HepG2 (cell line): ENCODE measurements around the gene MBL2.

Source experiments
- CREM ChIP-seq, 2 experiments: sonication (generic) in 1 of 2; formaldehyde crosslinking in 1 of 2; IDR thresholded peaks; 2 replicates each; pipeline versions ENCODE4 v1.4.0 to v1.6.1; 2016 to 2020; ENCODE audit warnings: antibody characterized with exemption in 1 of 2, mild to moderate bottlenecking in 1 of 2, missing genetic modification reagents in 1 of 2
- ETV5 ChIP-seq: IDR thresholded peaks from 2 replicates; pipeline ENCODE4 v1.6.1; 2018; ENCODE audit warnings: missing biosample characterization, missing genetic modification reagents, inconsistent platforms, borderline replicate concordance
- RAD21 ChIP-seq: fragments of 450-650 bp; formaldehyde crosslinking; IDR thresholded peaks from 2 replicates; pipeline ENCODE4 v1.5.0; 2020; ENCODE audit warnings: mild to moderate bottlenecking
- RBAK ChIP-seq: sonication (generic); formaldehyde crosslinking; IDR thresholded peaks from 2 replicates; pipeline ENCODE4 v1.5.1; 2020; ENCODE audit warnings: mild to moderate bottlenecking, missing genetic modification reagents
- SCMH1 ChIP-seq: sonication (generic); formaldehyde crosslinking; IDR thresholded peaks from 2 replicates; pipeline ENCODE4 v1.9.0; 2021; ENCODE audit warnings: missing genetic modification reagents, mild to moderate bottlenecking, borderline replicate concordance
- TAF1 ChIP-seq: sonication (generic); formaldehyde crosslinking; IDR thresholded peaks from 2 replicates; pipeline ENCODE4 v1.4.0; 2020; ENCODE audit warnings: missing genetic modification reagents
- YY1 ChIP-seq: IDR thresholded peaks from 2 replicates; pipeline ENCODE4 v1.6.1; 2011; ENCODE audit warnings: low read length, low read depth, moderate library complexity, mild to moderate bottlenecking; ENCODE audit not compliant: insufficient read depth, insufficient replicate concordance
- ZC3H4 ChIP-seq: sonication (generic); formaldehyde crosslinking; IDR thresholded peaks from 2 replicates; pipeline ENCODE4 v1.4.0; 2020; ENCODE audit warnings: missing genetic modification reagents, borderline replicate concordance
- ZNF101 ChIP-seq: sonication (generic); formaldehyde crosslinking; IDR thresholded peaks from 2 replicates; pipeline ENCODE4 v1.4.0; 2020; ENCODE audit warnings: mild to moderate bottlenecking, low read depth, missing genetic modification reagents, borderline replicate concordance
- ZNF24 ChIP-seq: fragments of 450-650 bp; IDR thresholded peaks from 2 replicates; pipeline ENCODE4 v1.6.1; 2017; ENCODE audit warnings: antibody characterized with exemption, mild to moderate bottlenecking
- ZNF3 ChIP-seq: IDR thresholded peaks from 2 replicates; pipeline ENCODE4 v1.7.0; 2017; ENCODE audit warnings: inconsistent platforms
- TF ChIP-seq, protein P1 (sequence below): sonication (generic); formaldehyde crosslinking; IDR thresholded peaks from 2 replicates; pipeline ENCODE4 v1.5.0; 2020; ENCODE audit warnings: mild to moderate bottlenecking, missing genetic modification reagents, moderate library complexity
- TF ChIP-seq, protein P2 (sequence below): sonication (generic); formaldehyde crosslinking; IDR thresholded peaks from 2 replicates; pipeline ENCODE4 v1.5.0; 2020; ENCODE audit warnings: missing genetic modification reagents, mild to moderate bottlenecking, borderline replicate concordance
- TF ChIP-seq, protein P3 (sequence below): IDR thresholded peaks from 2 replicates; pipeline ENCODE4 v1.6.1; 2016; ENCODE audit warnings: mild to moderate bottlenecking

DNA sequence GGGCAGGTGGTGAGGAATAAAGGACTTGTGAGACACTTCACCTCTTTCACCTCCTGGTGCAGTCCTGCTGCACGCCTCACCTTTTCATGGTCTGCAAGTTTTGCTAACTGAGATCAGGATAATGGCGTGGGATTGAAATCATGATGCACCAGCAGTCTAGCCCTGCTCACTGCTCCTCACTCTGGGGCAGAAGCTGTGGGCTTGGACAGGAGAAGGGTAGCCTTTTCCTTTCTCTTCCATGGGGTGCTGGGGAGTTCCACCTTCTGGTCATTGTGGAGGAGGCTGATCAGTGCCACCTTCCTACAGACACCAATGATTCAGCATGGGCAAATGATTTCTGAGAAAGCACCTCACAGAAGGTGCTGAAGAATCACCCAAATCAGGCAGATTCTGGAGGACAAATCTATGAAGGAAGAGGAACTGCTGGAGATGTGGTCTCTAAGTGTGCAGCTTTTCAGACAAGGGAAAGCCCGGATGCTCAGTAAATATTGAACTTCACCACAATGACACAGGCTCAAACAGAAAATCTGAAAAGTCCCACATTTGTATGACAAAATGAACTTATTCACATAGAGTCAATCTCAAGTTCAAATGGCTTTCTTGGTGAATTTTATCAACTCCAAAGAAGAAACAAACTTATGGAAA is 19.7 kb downstream of the MBL2 start:
- TF ChIP-seq ZC3H4 (CRISPR knock-in tag) (no peak), ZNF101 (CRISPR knock-in tag) (no peak), SCMH1 (CRISPR knock-in tag) (no peak), TAF1 (CRISPR knock-in tag) (no peak), ETV5 (CRISPR knock-in tag) (no peak), RAD21 (CRISPR knock-in tag) (no peak), RBAK (CRISPR knock-in tag) (no peak), ZNF3 (no peak), ZNF24 (no peak), CREM (IDR thresholded peaks at IDR 0.05) (no peak), CREM (CRISPR knock-in tag; IDR thresholded peaks at IDR 0.05) (no peak), YY1 (no peak)
- TF ChIP-seq, protein P1, sequence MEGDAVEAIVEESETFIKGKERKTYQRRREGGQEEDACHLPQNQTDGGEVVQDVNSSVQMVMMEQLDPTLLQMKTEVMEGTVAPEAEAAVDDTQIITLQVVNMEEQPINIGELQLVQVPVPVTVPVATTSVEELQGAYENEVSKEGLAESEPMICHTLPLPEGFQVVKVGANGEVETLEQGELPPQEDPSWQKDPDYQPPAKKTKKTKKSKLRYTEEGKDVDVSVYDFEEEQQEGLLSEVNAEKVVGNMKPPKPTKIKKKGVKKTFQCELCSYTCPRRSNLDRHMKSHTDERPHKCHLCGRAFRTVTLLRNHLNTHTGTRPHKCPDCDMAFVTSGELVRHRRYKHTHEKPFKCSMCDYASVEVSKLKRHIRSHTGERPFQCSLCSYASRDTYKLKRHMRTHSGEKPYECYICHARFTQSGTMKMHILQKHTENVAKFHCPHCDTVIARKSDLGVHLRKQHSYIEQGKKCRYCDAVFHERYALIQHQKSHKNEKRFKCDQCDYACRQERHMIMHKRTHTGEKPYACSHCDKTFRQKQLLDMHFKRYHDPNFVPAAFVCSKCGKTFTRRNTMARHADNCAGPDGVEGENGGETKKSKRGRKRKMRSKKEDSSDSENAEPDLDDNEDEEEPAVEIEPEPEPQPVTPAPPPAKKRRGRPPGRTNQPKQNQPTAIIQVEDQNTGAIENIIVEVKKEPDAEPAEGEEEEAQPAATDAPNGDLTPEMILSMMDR (CRISPR knock-in tag), result no peak
- TF ChIP-seq, protein P2, sequence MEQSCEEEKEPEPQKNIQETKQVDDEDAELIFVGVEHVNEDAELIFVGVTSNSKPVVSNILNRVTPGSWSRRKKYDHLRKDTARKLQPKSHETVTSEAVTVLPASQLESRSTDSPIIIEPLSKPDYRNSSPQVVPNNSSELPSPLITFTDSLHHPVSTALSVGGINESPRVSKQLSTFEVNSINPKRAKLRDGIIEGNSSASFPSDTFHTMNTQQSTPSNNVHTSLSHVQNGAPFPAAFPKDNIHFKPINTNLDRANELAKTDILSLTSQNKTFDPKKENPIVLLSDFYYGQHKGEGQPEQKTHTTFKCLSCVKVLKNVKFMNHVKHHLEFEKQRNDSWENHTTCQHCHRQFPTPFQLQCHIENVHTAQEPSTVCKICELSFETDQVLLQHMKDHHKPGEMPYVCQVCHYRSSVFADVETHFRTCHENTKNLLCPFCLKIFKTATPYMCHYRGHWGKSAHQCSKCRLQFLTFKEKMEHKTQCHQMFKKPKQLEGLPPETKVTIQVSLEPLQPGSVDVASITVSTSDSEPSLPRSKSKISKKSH (CRISPR knock-in tag), result no peak
- TF ChIP-seq, protein P3, sequence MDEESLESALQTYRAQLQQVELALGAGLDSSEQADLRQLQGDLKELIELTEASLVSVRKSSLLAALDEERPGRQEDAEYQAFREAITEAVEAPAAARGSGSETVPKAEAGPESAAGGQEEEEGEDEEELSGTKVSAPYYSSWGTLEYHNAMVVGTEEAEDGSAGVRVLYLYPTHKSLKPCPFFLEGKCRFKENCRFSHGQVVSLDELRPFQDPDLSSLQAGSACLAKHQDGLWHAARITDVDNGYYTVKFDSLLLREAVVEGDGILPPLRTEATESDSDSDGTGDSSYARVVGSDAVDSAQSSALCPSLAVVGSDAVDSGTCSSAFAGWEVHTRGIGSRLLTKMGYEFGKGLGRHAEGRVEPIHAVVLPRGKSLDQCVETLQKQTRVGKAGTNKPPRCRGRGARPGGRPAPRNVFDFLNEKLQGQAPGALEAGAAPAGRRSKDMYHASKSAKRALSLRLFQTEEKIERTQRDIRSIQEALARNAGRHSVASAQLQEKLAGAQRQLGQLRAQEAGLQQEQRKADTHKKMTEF (CRISPR knock-in tag), result no peak
